Fibroblast of the conjunctiva (primary cell): ENCODE results near the gene MYLK.
"Not testable (repeated sequence)": the region's sequence is repeated elsewhere in the genome, so short reads cannot be mapped to it uniquely, and the experiment has no call there.

Experiments used
- DNase-seq: peaks from one replicate; pipeline ENCODE4 v3.0.0-alpha.2; 2010; ENCODE audit warnings: low read depth

MYLK gene

DNA sequence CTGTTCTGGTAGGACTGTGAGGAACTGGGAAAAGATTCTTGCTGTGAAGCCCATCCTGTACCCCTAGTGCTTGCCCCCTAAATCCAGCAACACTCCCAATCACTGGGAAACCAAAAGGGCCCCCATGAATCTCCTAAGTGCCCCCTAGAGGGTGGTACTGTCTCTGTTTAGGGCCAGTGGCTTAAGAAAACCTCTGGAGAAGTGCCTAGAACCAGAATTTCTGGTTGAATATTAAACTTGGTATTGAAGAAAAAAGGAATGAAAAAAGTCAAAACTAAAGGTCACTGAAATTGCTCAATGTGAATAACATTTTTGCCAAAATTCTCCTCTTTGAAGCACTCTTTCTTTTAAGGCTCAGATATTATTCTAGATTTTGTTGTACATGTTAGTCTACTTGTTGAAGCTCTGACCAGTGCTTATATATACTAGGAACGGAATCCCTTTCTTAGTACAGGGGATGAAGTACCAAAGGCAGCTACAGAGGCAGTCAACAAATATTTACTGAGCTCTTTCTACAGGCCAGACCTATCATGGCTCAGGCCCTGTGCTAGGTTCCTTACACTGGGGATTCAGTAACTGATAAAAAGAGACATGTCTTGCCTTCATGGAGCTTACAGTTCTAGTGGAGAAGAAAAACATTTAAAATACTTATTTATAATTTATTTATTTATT is 138.8 kb downstream of the MYLK start:
- peak; percentile 38 for DNase-seq

GRCh38 chr3:123744064-123744463 is 140.1 kb downstream of the MYLK start:
- no peak for DNase-seq

GRCh38 chr3:123743121-123743520 is 141.0 kb downstream of the MYLK start:
- DNase-seq: no peak

DNA sequence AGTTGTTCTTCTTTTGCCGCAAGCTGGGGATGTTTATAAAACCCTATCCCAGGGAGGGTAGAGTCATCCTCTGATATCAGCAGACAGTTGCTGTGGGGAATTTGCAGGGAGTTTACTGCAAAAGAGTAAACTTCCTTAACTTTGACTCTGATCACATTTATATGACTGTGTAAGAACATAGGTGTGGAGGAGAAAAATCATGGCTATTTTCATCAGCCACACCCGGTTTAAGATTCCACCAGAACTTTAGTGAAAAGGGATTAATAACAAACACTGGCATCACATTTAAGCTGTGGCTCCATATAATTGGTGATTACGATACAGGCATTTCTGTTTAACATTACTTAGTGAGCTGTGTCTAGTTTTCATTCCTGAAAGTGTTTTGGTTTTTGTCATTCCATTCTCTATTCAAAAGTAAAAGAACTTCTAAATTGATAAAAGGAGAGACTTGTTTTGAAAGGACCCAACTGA is 143.1 kb downstream of the MYLK start:
- DNase-seq: no peak

DNA sequence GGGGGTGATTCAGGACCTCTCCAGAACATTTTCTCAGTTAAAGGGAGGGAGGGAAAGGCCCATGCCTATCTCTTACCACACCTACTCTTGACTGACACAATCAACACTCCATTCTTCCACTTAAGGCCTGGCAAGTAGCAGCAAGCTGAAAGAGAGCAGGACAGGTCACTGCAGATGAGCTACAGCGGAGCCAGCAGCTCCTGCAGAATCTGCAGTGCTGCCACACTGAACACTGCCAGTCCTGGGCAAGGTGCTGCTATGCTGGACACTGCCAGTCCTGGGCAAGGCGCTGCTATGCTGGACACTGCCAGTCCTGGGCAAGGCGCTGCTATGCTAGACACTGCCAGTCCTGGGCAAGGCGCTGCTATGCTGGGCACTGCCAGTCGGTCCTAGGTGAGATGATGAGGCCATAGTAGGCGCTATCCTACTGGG is 143.7 kb downstream of the MYLK start:
- no peak for DNase-seq

DNA sequence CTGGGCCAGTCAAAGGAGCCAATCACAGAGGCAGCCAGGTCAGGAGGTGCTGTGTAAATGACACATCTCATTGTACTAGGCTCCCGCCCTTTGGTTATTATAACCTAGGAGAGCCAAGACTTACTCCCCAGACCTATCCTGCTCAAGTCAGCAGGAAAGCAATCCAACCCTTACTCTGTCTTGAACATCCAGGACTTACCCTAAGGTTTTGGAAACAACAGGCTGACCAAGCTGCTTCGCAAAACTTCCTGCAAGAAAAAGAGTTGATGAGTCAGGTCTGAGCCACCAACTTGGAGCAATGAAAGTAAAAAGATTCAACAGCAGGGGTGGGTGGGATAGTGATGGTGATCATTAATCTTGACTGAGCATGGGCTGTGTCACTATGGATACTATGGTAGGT is 144.4 kb downstream of the MYLK start:
- DNase-seq: no peak

GRCh38 chr3:123739106-123739505 is 145.0 kb downstream of the MYLK start:
- no peak for DNase-seq

DNA sequence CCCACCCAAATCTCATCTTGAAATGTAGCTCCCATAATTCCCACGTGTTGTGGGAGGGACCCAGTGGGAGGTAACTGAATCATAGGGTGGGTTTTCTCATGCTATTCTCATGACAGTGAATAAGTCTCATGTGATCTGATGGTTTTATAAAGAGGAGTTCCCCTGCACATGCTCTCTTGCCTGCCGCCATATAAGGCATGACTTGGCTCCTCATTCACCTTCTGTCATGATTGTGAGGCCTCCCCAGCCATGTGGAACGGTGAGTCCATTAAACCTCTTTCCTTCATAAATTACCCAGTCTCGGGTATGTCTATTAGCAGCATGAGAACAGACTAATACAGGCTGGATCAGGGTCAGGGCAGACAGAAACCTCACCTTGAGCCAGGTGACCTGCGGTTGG is 145.6 kb downstream of the MYLK start:
- not testable (repeated sequence) for DNase-seq

GRCh38 chr3:123737168-123737567 is 147.0 kb downstream of the MYLK start:
- DNase-seq: no peak

GRCh38 chr3:123735456-123735855 is 148.7 kb downstream of the MYLK start:
- no peak for DNase-seq

- DNase-seq: no peak
These were observed 149.6 kb downstream of the MYLK start for GRCh38 chr3:123734527-123734902.

DNA sequence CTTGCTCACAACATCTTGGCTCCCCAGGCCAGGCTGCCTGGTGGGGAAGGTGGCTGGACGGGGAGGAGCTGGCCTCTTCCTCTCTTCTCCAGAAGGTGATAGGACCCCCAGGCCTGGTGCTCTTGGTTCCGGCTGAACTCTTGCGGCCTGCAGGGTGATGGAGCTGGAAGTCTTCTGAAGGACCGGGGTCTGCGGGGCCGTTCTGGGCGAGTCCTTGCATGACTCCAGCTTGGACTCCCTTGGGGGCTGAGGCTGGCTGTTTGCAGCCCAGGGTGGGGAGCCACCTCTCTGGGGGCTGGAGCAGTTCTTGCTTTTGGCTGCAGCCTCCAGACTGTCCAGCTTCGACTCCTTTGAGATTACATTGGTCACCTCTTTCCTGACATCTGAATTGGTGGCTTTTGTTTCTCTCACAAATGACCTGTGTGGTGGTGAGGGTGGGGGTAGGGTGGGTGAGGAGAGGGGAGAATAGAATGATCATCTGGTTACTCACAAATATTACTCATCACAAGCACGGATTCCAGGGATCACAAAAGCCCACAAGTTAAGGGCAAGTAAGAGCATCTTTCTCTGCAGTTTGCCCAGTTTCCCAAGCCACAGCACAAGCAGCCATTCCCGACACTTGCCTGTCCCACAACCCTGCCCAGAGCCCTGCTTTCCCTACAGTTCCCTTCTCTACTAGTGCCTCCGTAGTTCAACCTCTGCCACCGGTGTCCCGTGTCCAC is 150.2 kb downstream of the MYLK start:
- DNase-seq: no peak

DNA sequence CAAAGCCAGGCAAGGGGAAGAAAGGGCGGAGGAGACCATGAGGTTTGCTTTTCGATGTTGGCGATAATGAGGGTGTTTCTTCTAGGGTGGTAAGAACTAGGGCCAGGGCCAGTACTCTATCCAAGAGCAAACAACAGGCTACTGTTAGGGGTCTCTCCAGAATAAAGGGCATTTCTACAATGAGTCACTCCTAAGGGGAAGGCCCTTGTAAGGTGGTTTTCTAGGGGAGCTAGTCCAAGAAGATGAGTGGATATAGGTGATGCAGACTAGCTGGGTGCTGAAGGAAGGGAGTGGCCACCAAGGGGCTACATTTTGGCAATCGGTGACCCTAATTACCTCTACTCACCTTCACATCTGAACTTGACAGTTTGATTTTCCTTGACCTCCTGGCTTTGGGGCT is 150.8 kb downstream of the MYLK start:
- DNase-seq: no peak

GRCh38 chr3:123732447-123732846 is 151.7 kb downstream of the MYLK start:
- DNase-seq: no peak

- DNase-seq: no peak
These were observed 153.3 kb downstream of the MYLK start for GRCh38 chr3:123730829-123731228.

GRCh38 chr3:123728991-123729390 is 155.1 kb downstream of the MYLK start:
- no peak for DNase-seq

GRCh38 chr3:123728014-123728413 is 156.1 kb downstream of the MYLK start:
- DNase-seq: no peak

- DNase-seq: no peak
These were observed 158.3 kb downstream of the MYLK start for GRCh38 chr3:123725652-123726400.

GRCh38 chr3:123724306-123724705 is 159.8 kb downstream of the MYLK start:
- no peak for DNase-seq

- DNase-seq: peak; percentile 75
These were observed 160.5 kb downstream of the MYLK start for GRCh38 chr3:123723522-123724168.

GRCh38 chr3:123723070-123723469 is 161.1 kb downstream of the MYLK start:
- DNase-seq: no peak

- no peak for DNase-seq
These were observed 161.7 kb downstream of the MYLK start for GRCh38 chr3:123722456-123722855.
